Endothelial cell of umbilical vein (primary cell): ENCODE data around the gene RPS6KA1. TPM values are rescaled to one million over a fixed set of nuclear protein-coding genes. Genes with fewer than 3 reads are reported as not detected.

ENCODE experiments used
- BruUV-seq: library from RNA; stranded (reverse); fragments of 400-500 nt; replicated peaks from 2 replicates; lab custom pipeline; 2021; lab: Mats Ljungman, UMichigan
- CTCF ChIA-PET: fragments of 300-600, 350-600 bp; sonication (Branson Sonifier 250); formaldehyde crosslinking; loops from one replicate; lab custom pipeline; 2021; ENCODE audit warnings: antibody characterized with exemption, inconsistent platforms; lab: Charles Lee
- POLR2A ChIA-PET: fragments of 300-600, 350-600 bp; sonication (Branson Sonifier 250); formaldehyde crosslinking; loops from one replicate; lab custom pipeline; 2021; ENCODE audit warnings: antibody characterized with exemption, inconsistent platforms; lab: Charles Lee
- DNase-seq: peaks from one replicate; pipeline ENCODE4 v3.0.0-alpha.2; 2011; ENCODE audit warnings: low read depth, low spot score
- FAIRE-seq: peaks from 2 replicates; lab custom pipeline; 2011; peaks lifted over from hg19 to GRCh38; lab: Jason Lieb, UNC
- H2AFZ ChIP-seq: 2 replicates; pipeline ENCODE4 v1.6.0; 2012; ENCODE audit warnings: low read depth, low read length, control low read depth, inconsistent platforms
- H3K27ac ChIP-seq: 2 replicates; pipeline ENCODE4 v1.5.1; 2011; ENCODE audit warnings: low read depth, mild to moderate bottlenecking, control low read depth, low read length, moderate library complexity; ENCODE audit not compliant: insufficient read depth
- H3K27me3 ChIP-seq, 2 experiments: 2 replicates each; pipeline versions ENCODE4 v1.6.0 to v1.6.1; 2011; ENCODE audit warnings: low read length in 2 of 2, mixed read lengths in 1 of 2; ENCODE audit not compliant: control insufficient read depth in 2 of 2, insufficient read depth in 2 of 2
- H3K36me3 ChIP-seq, 2 experiments: 2 replicates in 1 of 2; 3 replicates in 1 of 2; pipeline ENCODE4 v1.5.1; 2011; ENCODE audit warnings: low read length in 2 of 2, mild to moderate bottlenecking in 1 of 2, moderate library complexity in 1 of 2; ENCODE audit not compliant: control insufficient read depth in 2 of 2, insufficient read depth in 2 of 2; ENCODE audit errors: extremely low read depth in 1 of 2
- H3K4me1 ChIP-seq: 3 replicates; pipeline ENCODE4 v1.5.1; 2011; ENCODE audit warnings: mild to moderate bottlenecking, low read length; ENCODE audit not compliant: control insufficient read depth, insufficient read depth; ENCODE audit errors: extremely low read depth
- H3K4me2 ChIP-seq: 2 replicates; pipeline ENCODE4 v1.6.1; 2011; ENCODE audit warnings: low read length, control low read depth, mixed read lengths; ENCODE audit not compliant: insufficient read depth
- H3K4me3 ChIP-seq, 3 experiments: fragments of 200-600 bp in 1 of 3; sonication (generic), shearing (Covaris generic) in 1 of 3; replicated peaks in 1 of 3; 2 replicates each; pipeline ENCODE4 v1.5.1; 2011 to 2016; ENCODE audit warnings: control low read depth in 3 of 3, low read length in 3 of 3, mild to moderate bottlenecking in 2 of 3, inconsistent platforms in 1 of 3, low read depth in 1 of 3, moderate library complexity in 1 of 3; ENCODE audit not compliant: insufficient read depth in 1 of 3
- H3K79me2 ChIP-seq: 2 replicates; pipeline ENCODE4 v1.6.0; 2012; ENCODE audit warnings: low read length, inconsistent platforms; ENCODE audit not compliant: control insufficient read depth, insufficient read depth
- H3K9ac ChIP-seq: replicated peaks from 2 replicates; pipeline ENCODE3; 2011; ENCODE audit warnings: low read length, control low read depth; ENCODE audit not compliant: insufficient read depth; ENCODE audit errors: extremely low read depth
- H3K9me1 ChIP-seq: replicated peaks from 3 replicates; pipeline ENCODE4 v1.6.0; 2011; ENCODE audit warnings: mild to moderate bottlenecking, low read length; ENCODE audit not compliant: control insufficient read depth, insufficient read depth; ENCODE audit errors: extremely low read depth
- H3K9me3 ChIP-seq: replicated peaks from 2 replicates; pipeline ENCODE4 v1.5.1; 2012; ENCODE audit warnings: low read length, inconsistent platforms; ENCODE audit not compliant: control insufficient read depth, insufficient read depth
- H4K20me1 ChIP-seq: replicated peaks from 2 replicates; pipeline ENCODE3; 2011; ENCODE audit warnings: mild to moderate bottlenecking, low read length; ENCODE audit not compliant: control insufficient read depth, insufficient read depth; ENCODE audit errors: extremely low read depth
- CTCF ChIP-seq, 2 donors: IDR thresholded peaks; 1 replicate in 1 of 2; 2 replicates in 1 of 2; pipeline ENCODE4 v1.5.1; 2011; ENCODE audit warnings: low read length in 2 of 2, mild to moderate bottlenecking in 2 of 2, moderate library complexity in 2 of 2, control low read depth in 1 of 2, inconsistent platforms in 1 of 2, low read depth in 1 of 2; ENCODE audit not compliant: insufficient read depth in 1 of 2; ENCODE audit errors: extremely low read depth in 1 of 2
- EZH2 ChIP-seq: IDR thresholded peaks from 2 replicates; pipeline ENCODE4 v1.6.1; 2012; ENCODE audit warnings: borderline replicate concordance, low read depth, mild to moderate bottlenecking, moderate library complexity, low read length, inconsistent platforms; ENCODE audit not compliant: severe bottlenecking
- FOS ChIP-seq: IDR thresholded peaks from 2 replicates; pipeline ENCODE4 v1.6.1; 2011; ENCODE audit warnings: mild to moderate bottlenecking, low read length, moderate library complexity, borderline replicate concordance; ENCODE audit not compliant: insufficient read depth
- GATA2 ChIP-seq: IDR thresholded peaks from 2 replicates; pipeline ENCODE4 v1.7.0; 2011; ENCODE audit warnings: low read depth, mild to moderate bottlenecking, moderate library complexity, mixed read lengths, low read length; ENCODE audit not compliant: insufficient read length, insufficient read depth
- JUN ChIP-seq: IDR thresholded peaks from 2 replicates; pipeline ENCODE4 v1.6.1; 2011; ENCODE audit warnings: borderline replicate concordance, low read depth; ENCODE audit not compliant: insufficient read length, insufficient read depth
- MAX ChIP-seq: IDR thresholded peaks from 2 replicates; pipeline ENCODE4 v1.6.1; 2011; ENCODE audit not compliant: insufficient read depth, insufficient read length
- MYC ChIP-seq: IDR thresholded peaks from one replicate; pipeline ENCODE4 v1.6.1; 2011; ENCODE audit warnings: mild to moderate bottlenecking, low read depth, low read length
- POLR2A ChIP-seq: IDR thresholded peaks from 2 replicates; pipeline ENCODE4 v1.6.1; 2012; ENCODE audit warnings: low read depth, mild to moderate bottlenecking, control low read depth, low read length
- POLR2AphosphoS5 ChIP-seq: IDR thresholded peaks from 2 replicates; pipeline ENCODE4 v1.6.1; 2012; ENCODE audit warnings: low read depth, mild to moderate bottlenecking, control low read depth, low read length, moderate library complexity; ENCODE audit not compliant: insufficient read depth
- dilution Hi-C: fragments of 300-500 bp; cut with MboI; formaldehyde crosslinking; loops from one replicate; pipeline ENCODE4 v1.15.0; 2019; ENCODE audit warnings: low sequenced_read_pairs; ENCODE audit not compliant: extremely low pct_ligation_motif_present
- intact Hi-C: fragments of 100-400 bp; cut with micrococcal nuclease; formaldehyde crosslinking; loops from one replicate; pipeline ENCODE4 v1.10.0; 2022
- polyA plus RNA-seq, 4 experiments: library from polyadenylated mRNA; depleted of rRNA in 3 of 4; stranded (reverse) in 3 of 4; unstranded in 1 of 4; fragments of >200 nt; gene quantifications; 2 replicates each; pipeline versions ENCODE4 v1.2.1 to v1.2.3, GENCODE V29; 2011 to 2012; ENCODE audit warnings: missing spikeins in 1 of 4
- total RNA-seq: library from RNA; stranded (reverse); gene quantifications from 2 replicates; pipeline ENCODE4 v1.2.3, GENCODE V29; 2021

RPS6KA1 gene
- total and polyA plus RNA-seq, 2 donors (not counting 3 experiments of a cell fraction or from before 2014, with no cell fraction given): 6.7 to 15.5 TPM

GRCh38 chr1:26535201-26535600 is 5.6 kb downstream of the RPS6KA1 start:
- no peak for FAIRE-seq
- H3K9me1 ChIP-seq: no peaks in the 10 kb centered on the region
- POLR2A ChIA-PET: no interaction called here
- BruUV-seq: no TSS peak
- TF ChIP-seq EZH2 (no peak), CTCF (IDR thresholded peaks at IDR 0.05; ENCODE audit: extremely low read depth in 1 of 2, insufficient read depth in 1 of 2, low read depth in 1 of 2, low read length in 2 of 2) (no peak)
- peaks cover 5% of the 10 kb centered on the region for H3K4me1 ChIP-seq
- H3K4me3 ChIP-seq: no peak overlapping the region
- DNase-seq: no peak
- no peaks in the 10 kb centered on the region for H3K79me2 ChIP-seq
- no peaks in the 10 kb centered on the region for H3K27me3 ChIP-seq
- dilution Hi-C loops: no loop called here
- H4K20me1 ChIP-seq: no peaks in the 10 kb centered on the region
- no peak overlapping the region for H3K4me2 ChIP-seq
- H3K27ac ChIP-seq: no peak overlapping the region
- intact Hi-C loops: no loop called here
- no peak overlapping the region for H3K9ac ChIP-seq
- CTCF ChIA-PET: interaction anchor here (1.1 to 1.2 kb wide), 2 partner anchors 35 to 1622 kb away, joined by 3 to 4 read pairs; no protein-coding TSS in a partner anchor
- no peak overlapping the region for H2AFZ ChIP-seq
- H3K36me3 ChIP-seq: no peaks in the 10 kb centered on the region
- no peaks in the 10 kb centered on the region for H3K9me3 ChIP-seq

GRCh38 chr1:26536081-26536480 is 6.5 kb downstream of the RPS6KA1 start:
- no peak overlapping the region for H3K4me3 ChIP-seq
- TF ChIP-seq MAX (no peak), EZH2 (no peak), POLR2AphosphoS5 (no peak), GATA2 (no peak), MYC (no peak), JUN (no peak), FOS (no peak), POLR2A (no peak)
- CTCF ChIA-PET: interaction anchor here (1.1 to 1.2 kb wide), 2 partner anchors 36 to 1623 kb away, joined by 3 to 4 read pairs; no protein-coding TSS in a partner anchor
- no peaks in the 10 kb centered on the region for H3K79me2 ChIP-seq
- H3K9ac ChIP-seq: no peak overlapping the region
- no peak overlapping the region for H2AFZ ChIP-seq
- H3K27ac ChIP-seq: no peak overlapping the region
- no peaks in the 10 kb centered on the region for H3K27me3 ChIP-seq
- dilution Hi-C loops (no loop called here), intact Hi-C loops (no loop called here)
- POLR2A ChIA-PET: no interaction called here
- FAIRE-seq (no peak), DNase-seq (no peak)
- no peaks in the 10 kb centered on the region for H3K9me3 ChIP-seq
- no TSS peak for BruUV-seq
- no peaks in the 10 kb centered on the region for H3K4me1 ChIP-seq
- no peaks in the 10 kb centered on the region for H3K36me3 ChIP-seq
- H3K9me1 ChIP-seq: no peaks in the 10 kb centered on the region
- no peak overlapping the region for H3K4me2 ChIP-seq
- no peaks in the 10 kb centered on the region for H4K20me1 ChIP-seq
